Loucy (cell line): ENCODE results near the gene IQCN.

ENCODE experiments used
- EZH2phosphoT487 ChIP-seq: fragments of 200-600 bp; IDR thresholded peaks from 2 replicates; pipeline ENCODE4 v1.6.1; 2018; ENCODE audit warnings: antibody characterized with exemption, mild to moderate bottlenecking, moderate library complexity, borderline replicate concordance
- TF ChIP-seq, protein P1 (sequence below): fragments of 200-600 bp; sonication (generic); conservative IDR thresholded peaks from 2 replicates; pipeline ENCODE4 v1.5.1; 2014; ENCODE audit warnings: mild to moderate bottlenecking, antibody characterized with exemption, low read length

DNA sequence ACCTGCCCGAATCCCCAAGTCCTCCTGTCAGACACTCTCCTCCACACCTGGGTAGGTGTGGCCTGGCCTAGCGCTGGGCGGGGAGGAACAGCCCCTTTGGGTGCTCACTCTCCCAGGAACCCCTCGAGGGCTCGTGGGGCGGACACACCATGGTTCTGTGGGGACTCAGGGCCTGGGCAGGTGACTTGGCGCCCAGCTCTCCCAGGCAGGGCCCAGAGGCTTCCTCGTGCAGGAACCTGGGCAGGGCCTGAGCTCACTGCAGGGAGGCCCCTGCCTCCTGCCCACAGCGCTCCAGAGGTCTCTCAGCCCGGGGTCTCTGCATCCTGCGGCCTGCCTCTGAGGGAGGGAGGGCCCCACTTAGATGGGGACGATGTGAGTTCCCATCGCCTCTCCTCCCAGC lies 36.7 kb upstream of the IQCN start:
- TF ChIP-seq, protein P1, sequence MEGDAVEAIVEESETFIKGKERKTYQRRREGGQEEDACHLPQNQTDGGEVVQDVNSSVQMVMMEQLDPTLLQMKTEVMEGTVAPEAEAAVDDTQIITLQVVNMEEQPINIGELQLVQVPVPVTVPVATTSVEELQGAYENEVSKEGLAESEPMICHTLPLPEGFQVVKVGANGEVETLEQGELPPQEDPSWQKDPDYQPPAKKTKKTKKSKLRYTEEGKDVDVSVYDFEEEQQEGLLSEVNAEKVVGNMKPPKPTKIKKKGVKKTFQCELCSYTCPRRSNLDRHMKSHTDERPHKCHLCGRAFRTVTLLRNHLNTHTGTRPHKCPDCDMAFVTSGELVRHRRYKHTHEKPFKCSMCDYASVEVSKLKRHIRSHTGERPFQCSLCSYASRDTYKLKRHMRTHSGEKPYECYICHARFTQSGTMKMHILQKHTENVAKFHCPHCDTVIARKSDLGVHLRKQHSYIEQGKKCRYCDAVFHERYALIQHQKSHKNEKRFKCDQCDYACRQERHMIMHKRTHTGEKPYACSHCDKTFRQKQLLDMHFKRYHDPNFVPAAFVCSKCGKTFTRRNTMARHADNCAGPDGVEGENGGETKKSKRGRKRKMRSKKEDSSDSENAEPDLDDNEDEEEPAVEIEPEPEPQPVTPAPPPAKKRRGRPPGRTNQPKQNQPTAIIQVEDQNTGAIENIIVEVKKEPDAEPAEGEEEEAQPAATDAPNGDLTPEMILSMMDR = no peak
- TF ChIP-seq EZH2phosphoT487 = no peak
